AG10803 (cell line): ENCODE results near the gene ENO4.

Source experiments
- DNase-seq: peaks from one replicate; pipeline ENCODE4 v3.0.0; 2010; ENCODE audit warnings: low read depth
- H3K4me3 ChIP-seq: 2 replicates; pipeline ENCODE4 v1.5.1; 2011; ENCODE audit warnings: mild to moderate bottlenecking, low read length, control low read depth
- CTCF ChIP-seq: conservative IDR thresholded peaks from 2 replicates; pipeline ENCODE4 v1.5.1; 2011; ENCODE audit warnings: mild to moderate bottlenecking, low read length, control low read depth, inconsistent platforms

Gene ENO4

GRCh38 chr10:116866987-116867595, 17.8 kb downstream of the ENO4 start:
- H3K4me3 ChIP-seq: no peak overlapping the region
- DNase-seq: peak; percentile 47
- no peak for TF ChIP-seq CTCF

GRCh38 chr10:116868198-116868676, 18.9 kb downstream of the ENO4 start:
- DNase-seq: no peak
- no peak for TF ChIP-seq CTCF
- no peak overlapping the region for H3K4me3 ChIP-seq

GRCh38 chr10:116868722-116869121, 19.4 kb downstream of the ENO4 start:
- H3K4me3 ChIP-seq: no peak overlapping the region
- TF ChIP-seq CTCF: no peak
- DNase-seq: no peak

GRCh38 chr10:116870949-116871348, 21.6 kb downstream of the ENO4 start:
- H3K4me3 ChIP-seq: no peak overlapping the region
- TF ChIP-seq CTCF: no peak
- DNase-seq: no peak

- TF ChIP-seq CTCF: no peak
- DNase-seq: no peak
- H3K4me3 ChIP-seq: no peak overlapping the region
Observed at GRCh38 chr10:116873134-116873533, 23.8 kb downstream of the ENO4 start.

- H3K4me3 ChIP-seq: no peak overlapping the region
- TF ChIP-seq CTCF: no peak
- DNase-seq: no peak
Observed at GRCh38 chr10:116875897-116876296, 26.6 kb downstream of the ENO4 start.

GRCh38 chr10:116877391-116877790, 28.1 kb downstream of the ENO4 start:
- no peak for TF ChIP-seq CTCF
- H3K4me3 ChIP-seq: no peak overlapping the region
- DNase-seq: no peak
